ENCODE results near the gene ZNF346.

- TF ChIP-seq CTCF (IDR thresholded peaks at IDR 0.05) (no peak), POLR2A (IDR thresholded peaks at IDR 0.05) (no peak), POLR2AphosphoS5 (IDR thresholded peaks at IDR 0.05) (no peak), EP300 (IDR thresholded peaks at IDR 0.05) (no peak)
Measured at GRCh38 chr5:177089127-177089526, 66.6 kb downstream of the ZNF346 start.

Data from upper lobe of left lung (tissue), 4 donors.